DND-41 (cell line): ENCODE data around the gene TRPV5.

Experiments used
- ATAC-seq: fragments of 200-7000 bp; cut with Tn5 transposase; 3 replicates; pipeline ENCODE4 v1.9.1; 2021; ENCODE audit warnings: low read depth; ENCODE audit not compliant: insufficient read depth
- DNase-seq: peaks from one replicate; pipeline ENCODE4 v3.0.0-alpha.2; 2020
- H2AFZ ChIP-seq: 2 replicates; pipeline ENCODE4 v1.6.0; 2012; ENCODE audit warnings: low read depth, low read length
- H3K27ac ChIP-seq: 2 replicates; pipeline ENCODE4 v1.5.1; 2012; ENCODE audit warnings: low read length, inconsistent platforms
- H3K27me3 ChIP-seq: fragments of 200-600 bp; sonication (generic); 2 replicates; pipeline ENCODE4 v1.6.0; 2012; ENCODE audit warnings: low read length, mild to moderate bottlenecking, inconsistent platforms; ENCODE audit not compliant: insufficient read depth, poor library complexity
- H3K36me3 ChIP-seq: 2 replicates; pipeline ENCODE4 v1.5.1; 2012; ENCODE audit warnings: low read length, inconsistent platforms; ENCODE audit not compliant: insufficient read depth
- H3K4me1 ChIP-seq: 2 replicates; pipeline ENCODE4 v1.5.1; 2012; ENCODE audit warnings: mild to moderate bottlenecking, low read length; ENCODE audit not compliant: insufficient read depth
- H3K4me2 ChIP-seq: 2 replicates; pipeline ENCODE4 v1.6.0; 2012; ENCODE audit warnings: mild to moderate bottlenecking, moderate library complexity, low read length, inconsistent platforms; ENCODE audit not compliant: insufficient read depth
- H3K4me3 ChIP-seq, 2 experiments: fragments of 200-600 bp in 1 of 2; shearing (Covaris generic) in 1 of 2; 2 replicates each; pipeline ENCODE4 v1.5.1; 2012 to 2016; ENCODE audit warnings: inconsistent platforms in 2 of 2, low read length in 2 of 2, mild to moderate bottlenecking in 2 of 2, low read depth in 1 of 2, moderate library complexity in 1 of 2
- H3K79me2 ChIP-seq: 2 replicates; pipeline ENCODE4 v1.6.0; 2012; ENCODE audit warnings: low read length, inconsistent platforms; ENCODE audit not compliant: insufficient read depth
- H3K9ac ChIP-seq: 2 replicates; pipeline ENCODE4 v1.6.0; 2012; ENCODE audit warnings: low read depth, mild to moderate bottlenecking, inconsistent platforms, low read length, moderate library complexity
- H3K9me3 ChIP-seq: 2 replicates; pipeline ENCODE4 v1.5.1; 2012; ENCODE audit warnings: low read length, moderate library complexity, mild to moderate bottlenecking, inconsistent platforms; ENCODE audit not compliant: insufficient read depth, severe bottlenecking
- H4K20me1 ChIP-seq: 2 replicates; pipeline ENCODE4 v1.6.0; 2012; ENCODE audit warnings: low read length; ENCODE audit not compliant: insufficient read depth
- EZH2 ChIP-seq: IDR thresholded peaks from 3 replicates; pipeline ENCODE4 v1.6.1; 2012; ENCODE audit warnings: borderline replicate concordance, low read depth, mild to moderate bottlenecking, moderate library complexity, low read length, inconsistent platforms; ENCODE audit not compliant: severe bottlenecking
- TF ChIP-seq, protein P1 (sequence below): IDR thresholded peaks from 2 replicates; pipeline ENCODE4 v1.5.1; 2012; ENCODE audit warnings: borderline replicate concordance, low read length, moderate library complexity, mild to moderate bottlenecking; ENCODE audit not compliant: poor library complexity, severe bottlenecking; ENCODE audit errors: extremely low read depth

The TRPV5 gene

DNA sequence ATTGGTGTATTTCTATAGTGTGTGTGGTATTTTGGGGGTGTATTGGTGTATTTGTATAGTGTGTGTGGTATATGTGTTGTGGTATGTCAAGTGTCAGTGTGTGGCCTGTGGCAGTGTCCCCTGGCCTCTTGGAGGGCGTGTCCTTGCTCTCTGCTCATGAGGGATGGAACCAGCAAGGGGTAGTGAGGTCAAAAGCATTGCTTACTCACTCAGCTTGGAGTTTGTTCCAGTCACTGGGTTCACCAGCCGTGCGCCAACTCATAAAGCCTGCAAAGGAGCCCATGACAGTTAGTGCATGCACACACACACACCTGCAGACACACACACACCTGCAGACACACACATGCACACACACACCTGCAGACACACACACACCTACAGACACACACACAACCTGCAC, 43.7 kb downstream of the TRPV5 start:
- TF ChIP-seq EZH2: no peak
- TF ChIP-seq, protein P1, sequence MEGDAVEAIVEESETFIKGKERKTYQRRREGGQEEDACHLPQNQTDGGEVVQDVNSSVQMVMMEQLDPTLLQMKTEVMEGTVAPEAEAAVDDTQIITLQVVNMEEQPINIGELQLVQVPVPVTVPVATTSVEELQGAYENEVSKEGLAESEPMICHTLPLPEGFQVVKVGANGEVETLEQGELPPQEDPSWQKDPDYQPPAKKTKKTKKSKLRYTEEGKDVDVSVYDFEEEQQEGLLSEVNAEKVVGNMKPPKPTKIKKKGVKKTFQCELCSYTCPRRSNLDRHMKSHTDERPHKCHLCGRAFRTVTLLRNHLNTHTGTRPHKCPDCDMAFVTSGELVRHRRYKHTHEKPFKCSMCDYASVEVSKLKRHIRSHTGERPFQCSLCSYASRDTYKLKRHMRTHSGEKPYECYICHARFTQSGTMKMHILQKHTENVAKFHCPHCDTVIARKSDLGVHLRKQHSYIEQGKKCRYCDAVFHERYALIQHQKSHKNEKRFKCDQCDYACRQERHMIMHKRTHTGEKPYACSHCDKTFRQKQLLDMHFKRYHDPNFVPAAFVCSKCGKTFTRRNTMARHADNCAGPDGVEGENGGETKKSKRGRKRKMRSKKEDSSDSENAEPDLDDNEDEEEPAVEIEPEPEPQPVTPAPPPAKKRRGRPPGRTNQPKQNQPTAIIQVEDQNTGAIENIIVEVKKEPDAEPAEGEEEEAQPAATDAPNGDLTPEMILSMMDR: no peak

DNA sequence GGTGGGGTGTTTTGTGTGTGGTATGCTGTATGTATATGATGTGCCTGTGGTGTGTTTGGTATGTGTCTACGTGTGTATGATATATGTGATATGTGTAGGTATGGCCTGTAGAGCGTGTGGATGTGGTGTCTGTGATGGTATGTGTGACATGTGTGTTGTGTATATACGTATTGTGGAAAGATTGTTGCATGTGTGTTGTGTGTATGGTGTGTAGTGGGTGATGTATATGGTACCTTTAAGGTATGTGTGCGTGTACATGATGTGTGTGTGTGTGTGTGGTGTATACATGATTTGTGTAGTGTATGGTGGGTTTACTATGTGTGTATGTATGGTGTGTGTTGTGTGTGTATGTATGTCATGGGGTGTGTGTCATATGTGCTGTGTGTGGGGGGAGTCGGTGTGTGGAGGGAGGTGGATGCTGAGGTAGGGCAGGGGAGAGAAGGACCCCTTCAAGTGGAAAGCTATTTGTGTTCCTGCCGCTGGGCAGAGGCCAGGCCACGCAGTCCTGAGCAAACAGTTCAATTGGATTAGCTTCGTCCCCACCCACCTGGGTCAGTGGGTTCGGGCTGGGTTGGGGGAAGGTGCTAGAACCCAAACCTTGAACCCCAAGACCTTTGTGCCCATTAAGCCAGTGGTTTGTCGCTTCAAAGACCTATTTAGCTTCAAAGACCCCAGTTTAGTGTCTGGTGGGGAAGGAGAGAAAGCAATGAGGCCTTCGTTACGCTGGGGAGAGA, 46.1 kb downstream of the TRPV5 start:
- no peak for ATAC-seq

More for the DNA sequence above, 43.7 kb downstream of the TRPV5 start:
- H3K4me1 ChIP-seq: no peaks in the 10 kb centered on the region
- no peak overlapping the region for H3K4me2 ChIP-seq
- DNase-seq (no peak), ATAC-seq (no peak)
- H2AFZ ChIP-seq: no peak overlapping the region
- no peak overlapping the region for H3K27ac ChIP-seq
- H4K20me1 ChIP-seq: no peaks in the 10 kb centered on the region; the same call in 1 of the 2 replicates
- no peaks in the 10 kb centered on the region for H3K36me3 ChIP-seq
- H3K27me3 ChIP-seq: no peaks in the 10 kb centered on the region
- H3K9ac ChIP-seq: no peak overlapping the region
- no peaks in the 10 kb centered on the region for H3K79me2 ChIP-seq
- no peaks in the 10 kb centered on the region for H3K9me3 ChIP-seq
- no peak overlapping the region for H3K4me3 ChIP-seq

DNA sequence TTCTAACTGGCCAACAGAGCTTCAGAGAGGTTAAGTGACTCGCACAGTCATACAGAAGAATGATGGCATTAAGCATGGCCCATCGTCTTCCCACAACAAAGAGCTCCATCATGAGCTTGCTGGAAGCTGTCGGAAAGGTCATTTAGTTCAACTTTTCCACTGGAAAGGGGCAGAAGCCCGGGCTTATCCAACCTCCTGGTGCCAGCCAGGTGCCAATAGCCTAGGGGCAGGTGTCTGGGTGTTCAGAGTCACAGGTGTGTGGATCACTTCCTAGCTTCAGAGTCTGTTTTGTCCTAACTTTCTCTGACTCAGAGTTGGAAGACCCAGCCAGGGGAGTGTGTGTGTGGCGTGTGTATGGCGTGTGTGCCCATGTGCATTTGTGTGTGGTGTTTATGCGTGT, 46.7 kb downstream of the TRPV5 start:
- Histone ChIP-seq H4K20me1 (no peaks in the 10 kb centered on the region; the same call in 1 of the 2 replicates), H3K4me1 (no peaks in the 10 kb centered on the region), H3K9ac (no peak overlapping the region), H2AFZ (no peak overlapping the region), H3K9me3 (no peaks in the 10 kb centered on the region), H3K79me2 (no peaks in the 10 kb centered on the region), H3K27me3 (no peaks in the 10 kb centered on the region), H3K4me3 (no peak overlapping the region), H3K27ac (no peak overlapping the region), H3K4me2 (no peak overlapping the region), H3K36me3 (no peaks in the 10 kb centered on the region)
- TF ChIP-seq EZH2: no peak
- TF ChIP-seq, protein P1: no peak
- no peak for DNase-seq
- ATAC-seq: no peak

More for the DNA sequence above, 46.1 kb downstream of the TRPV5 start:
- H3K27ac ChIP-seq: no peak overlapping the region
- H3K9ac ChIP-seq: no peak overlapping the region
- no peaks in the 10 kb centered on the region for H3K9me3 ChIP-seq
- no peak overlapping the region for H3K4me2 ChIP-seq
- no peak for TF ChIP-seq EZH2
- TF ChIP-seq, protein P1: no peak
- no peaks in the 10 kb centered on the region for H3K79me2 ChIP-seq
- no peaks in the 10 kb centered on the region for H3K4me1 ChIP-seq
- no peak overlapping the region for H2AFZ ChIP-seq
- no peaks in the 10 kb centered on the region; the same call in 1 of the 2 replicates for H4K20me1 ChIP-seq
- H3K36me3 ChIP-seq: no peaks in the 10 kb centered on the region
- DNase-seq: no peak
- no peak overlapping the region for H3K4me3 ChIP-seq
- H3K27me3 ChIP-seq: no peaks in the 10 kb centered on the region
